GM12878 (cell line): ENCODE measurements around the gene GANC. TPM values are rescaled to one million over a fixed set of nuclear protein-coding genes. Genes with fewer than 3 reads are reported as not detected.

Experiments used
- ATAC-seq: fragments of 200-7000 bp; cut with Tn5 transposase; 3 replicates; pipeline ENCODE4 v1.9.1; 2020; ENCODE audit warnings: mild to moderate bottlenecking, moderate library complexity
- BruUV-seq: library from RNA; stranded (reverse); fragments of 400-500 nt; replicated peaks from 2 replicates; lab custom pipeline; 2021; lab: Mats Ljungman, UMichigan
- CTCF ChIA-PET: fragments of 300-600 bp; sonication (Branson Sonifier 250); formaldehyde crosslinking; extraction: SDS; loops from one replicate; lab custom pipeline; 2021; ENCODE audit warnings: inconsistent platforms; lab: Yijun Ruan, JAX
- POLR2A ChIA-PET: fragments of 350-600 bp; formaldehyde crosslinking; extraction: SDS; loops from one replicate; lab custom pipeline; 2021; ENCODE audit warnings: inconsistent platforms; lab: Charles Lee
- RAD21 ChIA-PET: fragments of 300-600 bp; sonication (Branson Sonifier 250); formaldehyde crosslinking; loops from one replicate; lab custom pipeline; 2023; ENCODE audit warnings: antibody characterized with exemption; ENCODE audit not compliant: unreplicated experiment; lab: Charles Lee
- SMC1A ChIA-PET: fragments of 300-600 bp; sonication (Branson Sonifier 250); formaldehyde crosslinking; loops from one replicate; lab custom pipeline; 2023; ENCODE audit not compliant: unreplicated experiment, uncharacterized antibody; lab: Charles Lee
- DNase-seq: peaks from one replicate; pipeline ENCODE4 v3.0.0-alpha.2; 2011; ENCODE audit warnings: low read depth, low spot score
- FAIRE-seq: peaks from 3 replicates; lab custom pipeline; 2011; peaks lifted over from hg19 to GRCh38; lab: Jason Lieb, UNC
- H2AFZ ChIP-seq: 2 replicates; pipeline ENCODE4 v1.6.0; 2011; ENCODE audit warnings: low read depth, low read length, control low read depth; ENCODE audit not compliant: control insufficient read depth
- H3K27ac ChIP-seq: 2 replicates; pipeline ENCODE4 v1.5.1; 2011; ENCODE audit warnings: control low read depth; ENCODE audit not compliant: control insufficient read depth, insufficient read depth
- H3K27me3 ChIP-seq, 2 experiments: replicated peaks in 1 of 2; 2 replicates each; pipeline versions ENCODE4 v1.6.0 to v1.6.1; 2011; ENCODE audit warnings: low read length in 1 of 2; ENCODE audit not compliant: control insufficient read depth in 2 of 2, insufficient read depth in 2 of 2
- H3K36me3 ChIP-seq, 2 experiments: 2 replicates each; pipeline ENCODE4 v1.5.1; 2011; ENCODE audit warnings: low read length in 1 of 2; ENCODE audit not compliant: control insufficient read depth in 2 of 2, insufficient read depth in 2 of 2
- H3K4me1 ChIP-seq: 2 replicates; pipeline ENCODE4 v1.6.1; 2011; ENCODE audit warnings: mild to moderate bottlenecking, low read length, moderate library complexity, mixed read lengths; ENCODE audit not compliant: control insufficient read depth, insufficient read depth
- H3K4me2 ChIP-seq: 2 replicates; pipeline ENCODE4 v1.6.0; 2011; ENCODE audit warnings: control low read depth; ENCODE audit not compliant: control insufficient read depth, insufficient read depth
- H3K4me3 ChIP-seq: fragments of 200-600 bp; sonication (generic); 2 replicates; pipeline ENCODE4 v1.5.1; 2016
- H3K79me2 ChIP-seq: 2 replicates; pipeline ENCODE4 v1.6.0; 2011; ENCODE audit warnings: low read length; ENCODE audit not compliant: control insufficient read depth, insufficient read depth
- H3K9ac ChIP-seq: 2 replicates; pipeline ENCODE4 v1.8.0; 2011; ENCODE audit warnings: low read length, control low read depth, mixed read lengths; ENCODE audit not compliant: control insufficient read depth, insufficient read depth
- H3K9me3 ChIP-seq: replicated peaks from 3 replicates; pipeline ENCODE4 v1.5.1; 2011; ENCODE audit warnings: mild to moderate bottlenecking, low read length; ENCODE audit not compliant: control insufficient read depth, insufficient read depth
- H4K20me1 ChIP-seq: 2 replicates; pipeline ENCODE4 v1.6.0; 2011; ENCODE audit not compliant: control insufficient read depth, insufficient read depth
- ETV6 ChIP-seq, 2 experiments: fragments of 450-650 bp in 1 of 2; IDR thresholded peaks in 1 of 2; conservative IDR thresholded peaks in 1 of 2; 2 replicates each; pipeline ENCODE4 v1.6.1; 2014; ENCODE audit warnings: antibody characterized with exemption in 1 of 2, borderline replicate concordance in 1 of 2, low read depth in 1 of 2, mild to moderate bottlenecking in 1 of 2, moderate library complexity in 1 of 2
- JUND ChIP-seq: IDR thresholded peaks from 2 replicates; pipeline ENCODE4 v1.6.1; 2012; ENCODE audit warnings: low read depth, mild to moderate bottlenecking, low read length, improper control_type of control experiment, moderate library complexity
- MXI1 ChIP-seq: fragments of 150-350 bp; IDR thresholded peaks from 2 replicates; pipeline ENCODE4 v1.6.1; 2011; ENCODE audit warnings: low read depth, mild to moderate bottlenecking, inconsistent platforms, low read length, improper control_type of control experiment
- WGBS: methylation state at CpG from one replicate; pipeline ENCODE4 v1.1.6; 2016; ENCODE audit warnings: low lambda C conversion rate; ENCODE audit not compliant: insufficient replicate concordance, insufficient coverage; ENCODE audit errors: missing lambda C conversion rate; 5-methylcytosine and 5-hydroxymethylcytosine counted together
- in situ Hi-C: fragments of 300-500 bp; cut with MboI; formaldehyde crosslinking; loops from 9 replicates; pipeline ENCODE4 v1.14.3; 2018; ENCODE audit warnings: mixed read lengths
- intact Hi-C: fragments of 100-400 bp; cut with micrococcal nuclease; formaldehyde crosslinking; loops from one replicate; pipeline ENCODE4 v1.14.2; 2022; ENCODE audit not compliant: unreplicated experiment
- polyA plus RNA-seq, 11 experiments: library from polyadenylated mRNA; depleted of rRNA in 4 of 11; unstranded in 6 of 11; stranded (reverse) in 5 of 11; fragments of >200 nt; fragmentation: Nextera tagmentation in 4 of 11; fragmentation: Illumina TruSeq in 1 of 11; extraction: Ambion mirVana in 4 of 11; extraction: Trizol in 1 of 11; gene quantifications; 1 replicate in 1 of 11; 2 replicates in 10 of 11; pipeline versions ENCODE4 v1.2.1 to v1.2.3, GENCODE V29; 2011 to 2016; ENCODE audit warnings: inconsistent platforms in 2 of 11, missing spikeins in 2 of 11, low read depth in 1 of 11
- total RNA-seq, 4 experiments: library from RNA; depleted of rRNA in 3 of 4; stranded (reverse); fragments of >200 nt in 3 of 4; fragmentation: Illumina TruSeq in 1 of 4; extraction: Trizol in 1 of 4; gene quantifications; 2 replicates each; pipeline versions ENCODE4 v1.2.1 to v1.2.3, GENCODE V29; 2013 to 2021

GANC gene
- total and polyA plus RNA-seq, 10 of the 15 experiments (the other 5 are each of a cell fraction or from before 2014, with no cell fraction given): 11.3 to 35.3 (median 23.0) TPM

DNA sequence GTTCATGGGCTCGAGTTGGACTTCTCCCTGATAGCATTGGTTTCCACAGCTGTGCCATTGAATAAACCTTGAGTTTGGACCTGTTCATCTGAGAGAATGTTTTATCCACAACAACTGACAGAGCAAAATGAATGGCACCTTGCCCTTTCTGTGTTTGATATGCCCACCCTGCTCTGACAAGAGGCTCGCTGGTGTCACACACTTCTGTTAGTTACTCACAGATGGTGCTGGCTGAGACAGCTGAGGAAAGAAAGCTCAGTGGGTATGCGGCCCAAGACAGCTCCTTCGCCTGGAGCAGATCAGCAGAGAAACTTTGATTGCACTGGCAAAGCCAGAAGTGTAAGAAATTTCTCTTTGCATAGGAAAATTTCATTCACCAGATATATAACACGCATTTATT, 83.8 kb downstream of the GANC start:
- Histone ChIP-seq H3K9me3 (no peaks in the 10 kb centered on the region), H3K27ac (no peak overlapping the region), H3K9ac (no peak overlapping the region), H3K27me3 (no peaks in the 10 kb centered on the region), H3K36me3 (peaks cover 0 to 3% of the 10 kb centered on the region in 2 experiments; a peak in 2 of 4 replicates), H4K20me1 (no peaks in the 10 kb centered on the region), H3K4me3 (no peak overlapping the region), H2AFZ (no peak overlapping the region), H3K4me1 (no peaks in the 10 kb centered on the region), H3K4me2 (no peak overlapping the region), H3K79me2 (no peaks in the 10 kb centered on the region)
- RAD21 ChIA-PET: no interaction called here
- intact Hi-C loops: no loop called here
- in situ Hi-C loops: no loop called here
- POLR2A ChIA-PET: no interaction called here
- SMC1A ChIA-PET: interaction anchor here (0.6 kb wide), 1 partner anchor 772 kb away, joined by 3 read pairs; no protein-coding TSS in a partner anchor
- 86% methylated on average over 5 of the region's 5 CpGs for WGBS
- no TSS peak for BruUV-seq
- no peak for ATAC-seq
- TF ChIP-seq ETV6 (conservative IDR thresholded peaks at IDR 0.05 in 1 of 2, IDR thresholded peaks at IDR 0.05 in 1 of 2; ENCODE audit: borderline replicate concordance in 1 of 2, low read depth in 1 of 2) (no peak), MXI1 (no peak)
- no peak for FAIRE-seq
- DNase-seq: no peak
- CTCF ChIA-PET: interaction anchor here (0.6 kb wide), 1 partner anchor 1950 kb away, joined by 3 read pairs; no protein-coding TSS in a partner anchor

DNA sequence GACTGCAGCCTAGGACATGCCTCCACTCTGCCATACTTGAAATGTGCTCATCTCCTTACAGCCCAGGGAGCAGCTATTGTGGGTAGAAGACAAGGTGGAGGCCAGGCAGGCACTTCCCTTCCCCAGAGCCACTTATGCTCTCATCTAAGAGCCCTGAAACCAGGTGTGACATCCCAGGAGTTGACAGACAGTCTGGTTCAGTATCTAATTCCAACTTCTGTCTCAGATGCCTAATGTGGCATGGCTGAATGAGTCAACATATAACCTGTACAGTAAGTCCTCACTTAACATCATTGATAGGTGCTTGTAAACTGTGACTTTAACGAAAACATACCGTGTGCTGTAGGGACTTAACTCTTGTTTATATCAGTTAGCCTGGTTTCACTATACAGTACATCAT, 85.1 kb downstream of the GANC start:
- no peak overlapping the region for H3K9ac ChIP-seq
- H3K27ac ChIP-seq: no peak overlapping the region
- no peaks in the 10 kb centered on the region for H3K9me3 ChIP-seq
- H3K27me3 ChIP-seq: no peaks in the 10 kb centered on the region
- H3K36me3 ChIP-seq: peaks cover 0 to 3% of the 10 kb centered on the region in 2 experiments; a peak in 1 of 4 replicates
- H4K20me1 ChIP-seq: no peaks in the 10 kb centered on the region
- H3K4me2 ChIP-seq: no peak overlapping the region
- no peak for TF ChIP-seq JUND
- TF ChIP-seq, all 136 proteins: peak for 0
- CTCF ChIA-PET: no interaction called here
- POLR2A ChIA-PET: no interaction called here
- no peak overlapping the region for H3K4me3 ChIP-seq
- H3K79me2 ChIP-seq: no peaks in the 10 kb centered on the region
- ATAC-seq (no peak), DNase-seq (no peak), FAIRE-seq (no peak)
- no peak overlapping the region for H2AFZ ChIP-seq
- intact Hi-C loops (no loop called here), in situ Hi-C loops (no loop called here)
- no peaks in the 10 kb centered on the region for H3K4me1 ChIP-seq
- RAD21 ChIA-PET: no interaction called here
- 98% methylated on average over 2 of the region's 2 CpGs for WGBS
- SMC1A ChIA-PET: no interaction called here
- BruUV-seq: no TSS peak
